HepG2 (cell line): ENCODE measurements around the gene GGA1. TPM values are rescaled to one million over a fixed set of nuclear protein-coding genes. Genes with fewer than 3 reads are reported as not detected.

Experiments
- DRAP1 ChIP-seq: IDR thresholded peaks from 2 replicates; pipeline ENCODE4 v1.6.1; 2016; ENCODE audit warnings: missing genetic modification reagents, missing compliant biosample characterization
- GMEB1 ChIP-seq: sonication (generic); formaldehyde crosslinking; IDR thresholded peaks from 2 replicates; pipeline ENCODE4 v1.5.1; 2020; ENCODE audit warnings: missing genetic modification reagents, mild to moderate bottlenecking, borderline replicate concordance
- KIAA2018 ChIP-seq: sonication (generic); formaldehyde crosslinking; IDR thresholded peaks from 2 replicates; pipeline ENCODE4 v1.5.0; 2020; ENCODE audit warnings: mild to moderate bottlenecking, missing genetic modification reagents, borderline replicate concordance
- MED13 ChIP-seq: sonication (generic); formaldehyde crosslinking; IDR thresholded peaks from 2 replicates; pipeline ENCODE4 v1.5.0; 2020; ENCODE audit warnings: missing genetic modification reagents
- NR2F1 ChIP-seq, 2 experiments: fragments of 450-650 bp in 1 of 2; formaldehyde crosslinking in 1 of 2; IDR thresholded peaks; 2 replicates each; pipeline versions ENCODE4 v1.5.0 to v1.6.1; 2016 to 2020; ENCODE audit warnings: mild to moderate bottlenecking in 1 of 2, missing compliant biosample characterization in 1 of 2, missing genetic modification reagents in 1 of 2, moderate library complexity in 1 of 2
- TMF1 ChIP-seq: sonication (generic); formaldehyde crosslinking; IDR thresholded peaks from 2 replicates; pipeline ENCODE4 v1.8.1; 2022; ENCODE audit warnings: low read depth, missing genetic modification reagents
- ZKSCAN1 ChIP-seq: fragments of 150-350 bp; IDR thresholded peaks from 2 replicates; pipeline ENCODE4 v1.6.1; 2014; ENCODE audit warnings: low read length
- ZKSCAN8 ChIP-seq: IDR thresholded peaks from 2 replicates; pipeline ENCODE4 v1.6.1; 2016; ENCODE audit warnings: borderline replicate concordance, missing genetic modification reagents, missing compliant biosample characterization
- ZNF432 ChIP-seq: sonication (generic); formaldehyde crosslinking; IDR thresholded peaks from 2 replicates; pipeline ENCODE4 v1.5.0; 2020; ENCODE audit warnings: missing genetic modification reagents, mild to moderate bottlenecking, borderline replicate concordance
- ZNF576 ChIP-seq: sonication (generic); formaldehyde crosslinking; IDR thresholded peaks from 2 replicates; pipeline ENCODE4 v1.4.0; 2020; ENCODE audit warnings: mild to moderate bottlenecking, missing genetic modification reagents
- polyA plus RNA-seq, 8 experiments: library from polyadenylated mRNA; depleted of rRNA in 3 of 8; stranded (reverse) in 7 of 8; unstranded in 1 of 8; fragments of >200 nt; fragmentation: Illumina TruSeq in 4 of 8; extraction: Trizol in 4 of 8; gene quantifications; 2 replicates each; pipeline versions ENCODE4 v1.2.1 to v1.2.3, GENCODE V29; 2011 to 2016; ENCODE audit warnings: low read depth in 4 of 8, missing spikeins in 1 of 8, mixed read lengths in 1 of 8; ENCODE audit not compliant: insufficient read depth in 1 of 8
- total RNA-seq, 5 experiments: library from RNA; depleted of rRNA; stranded (reverse); fragments of >200 nt; fragmentation: Illumina TruSeq; extraction: Trizol; gene quantifications; 2 replicates each; pipeline ENCODE4 v1.2.3, GENCODE V29; 2016; ENCODE audit warnings: low read depth in 1 of 5
- TF ChIP-seq, protein P1 (sequence below): sonication (generic); formaldehyde crosslinking; IDR thresholded peaks from 2 replicates; pipeline ENCODE4 v1.4.0; 2020; ENCODE audit warnings: missing genetic modification reagents, borderline replicate concordance

GGA1 gene
- total and polyA plus RNA-seq, 2 of the 13 experiments (the other 11 are each of a cell fraction or from before 2014, with no cell fraction given), result 29.1 to 87.2 TPM

- TF ChIP-seq KIAA2018 (CRISPR knock-in tag), result no peak
- peak; percentile 86 for TF ChIP-seq MED13 (CRISPR knock-in tag)
- no peak for TF ChIP-seq ZNF432 (CRISPR knock-in tag)
- peak; percentile 33; the same call in 1 of the 2 replicates for TF ChIP-seq GMEB1 (CRISPR knock-in tag)
- TF ChIP-seq TMF1 (CRISPR knock-in tag), result no peak
- peak; percentile 75; the same call in 1 of the 2 replicates for TF ChIP-seq ZKSCAN8 (CRISPR knock-in tag)
- TF ChIP-seq NR2F1 (CRISPR knock-in tag; IDR thresholded peaks at IDR 0.05), result peak; percentile 59 to 64
- TF ChIP-seq ZKSCAN1, result peak; percentile 11; the same call in 1 of the 2 replicates
- 0 out of 2 replicates have a peak, but pooled peaks have one; percentile 49 for TF ChIP-seq ZNF576
- peak; percentile 33; the same call in 1 of the 2 replicates for TF ChIP-seq DRAP1 (CRISPR knock-in tag)
- TF ChIP-seq, protein P1, sequence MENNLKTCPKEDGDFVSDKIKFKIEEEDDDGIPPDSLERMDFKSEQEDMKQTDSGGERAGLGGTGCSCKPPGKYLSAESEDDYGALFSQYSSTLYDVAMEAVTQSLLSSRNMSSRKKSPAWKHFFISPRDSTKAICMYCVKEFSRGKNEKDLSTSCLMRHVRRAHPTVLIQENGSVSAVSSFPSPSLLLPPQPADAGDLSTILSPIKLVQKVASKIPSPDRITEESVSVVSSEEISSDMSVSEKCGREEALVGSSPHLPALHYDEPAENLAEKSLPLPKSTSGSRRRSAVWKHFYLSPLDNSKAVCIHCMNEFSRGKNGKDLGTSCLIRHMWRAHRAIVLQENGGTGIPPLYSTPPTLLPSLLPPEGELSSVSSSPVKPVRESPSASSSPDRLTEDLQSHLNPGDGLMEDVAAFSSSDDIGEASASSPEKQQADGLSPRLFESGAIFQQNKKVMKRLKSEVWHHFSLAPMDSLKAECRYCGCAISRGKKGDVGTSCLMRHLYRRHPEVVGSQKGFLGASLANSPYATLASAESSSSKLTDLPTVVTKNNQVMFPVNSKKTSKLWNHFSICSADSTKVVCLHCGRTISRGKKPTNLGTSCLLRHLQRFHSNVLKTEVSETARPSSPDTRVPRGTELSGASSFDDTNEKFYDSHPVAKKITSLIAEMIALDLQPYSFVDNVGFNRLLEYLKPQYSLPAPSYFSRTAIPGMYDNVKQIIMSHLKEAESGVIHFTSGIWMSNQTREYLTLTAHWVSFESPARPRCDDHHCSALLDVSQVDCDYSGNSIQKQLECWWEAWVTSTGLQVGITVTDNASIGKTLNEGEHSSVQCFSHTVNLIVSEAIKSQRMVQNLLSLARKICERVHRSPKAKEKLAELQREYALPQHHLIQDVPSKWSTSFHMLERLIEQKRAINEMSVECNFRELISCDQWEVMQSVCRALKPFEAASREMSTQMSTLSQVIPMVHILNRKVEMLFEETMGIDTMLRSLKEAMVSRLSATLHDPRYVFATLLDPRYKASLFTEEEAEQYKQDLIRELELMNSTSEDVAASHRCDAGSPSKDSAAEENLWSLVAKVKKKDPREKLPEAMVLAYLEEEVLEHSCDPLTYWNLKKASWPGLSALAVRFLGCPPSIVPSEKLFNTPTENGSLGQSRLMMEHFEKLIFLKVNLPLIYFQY (CRISPR knock-in tag), result peak; percentile 53; the same call in 1 of the 2 replicates
These were observed 47.2 kb upstream of the GGA1 start (continued) for GRCh38 chr22:37561212-37562048.
